ENCODE measurements around the gene KRTAP5-5.

DNA sequence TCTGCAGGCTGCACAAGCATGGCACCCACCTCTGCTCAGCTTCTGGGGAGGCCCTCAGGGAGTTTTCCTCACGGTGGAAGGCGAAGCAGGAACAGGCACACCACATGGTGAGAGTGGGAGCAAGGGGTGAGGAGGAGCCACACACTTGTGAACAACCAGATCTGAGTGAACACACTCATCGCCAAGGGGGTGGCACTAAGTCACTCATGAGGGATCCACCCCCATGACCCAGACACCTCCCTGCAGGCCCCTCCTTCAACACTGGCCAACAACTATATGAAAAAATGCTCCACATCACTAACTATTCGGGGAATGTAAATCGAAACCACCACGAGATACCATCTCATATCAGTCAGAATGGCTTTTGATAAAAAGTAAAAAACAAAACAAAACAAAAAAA lies 30.8 kb upstream of the KRTAP5-5 start:
- TF ChIP-seq, protein P1, sequence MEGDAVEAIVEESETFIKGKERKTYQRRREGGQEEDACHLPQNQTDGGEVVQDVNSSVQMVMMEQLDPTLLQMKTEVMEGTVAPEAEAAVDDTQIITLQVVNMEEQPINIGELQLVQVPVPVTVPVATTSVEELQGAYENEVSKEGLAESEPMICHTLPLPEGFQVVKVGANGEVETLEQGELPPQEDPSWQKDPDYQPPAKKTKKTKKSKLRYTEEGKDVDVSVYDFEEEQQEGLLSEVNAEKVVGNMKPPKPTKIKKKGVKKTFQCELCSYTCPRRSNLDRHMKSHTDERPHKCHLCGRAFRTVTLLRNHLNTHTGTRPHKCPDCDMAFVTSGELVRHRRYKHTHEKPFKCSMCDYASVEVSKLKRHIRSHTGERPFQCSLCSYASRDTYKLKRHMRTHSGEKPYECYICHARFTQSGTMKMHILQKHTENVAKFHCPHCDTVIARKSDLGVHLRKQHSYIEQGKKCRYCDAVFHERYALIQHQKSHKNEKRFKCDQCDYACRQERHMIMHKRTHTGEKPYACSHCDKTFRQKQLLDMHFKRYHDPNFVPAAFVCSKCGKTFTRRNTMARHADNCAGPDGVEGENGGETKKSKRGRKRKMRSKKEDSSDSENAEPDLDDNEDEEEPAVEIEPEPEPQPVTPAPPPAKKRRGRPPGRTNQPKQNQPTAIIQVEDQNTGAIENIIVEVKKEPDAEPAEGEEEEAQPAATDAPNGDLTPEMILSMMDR (conservative IDR thresholded peaks at IDR 0.05; ENCODE audit: low read length): no peak
- TF ChIP-seq EZH2phosphoT487 (IDR thresholded peaks at IDR 0.05; ENCODE audit: borderline replicate concordance): no peak

Measured in Loucy (cell line).